ENCODE data around the gene CALU. TPM values are rescaled to one million over a fixed set of nuclear protein-coding genes. Genes with fewer than 3 reads are reported as not detected.

CALU gene
- total RNA-seq, 6 donors from 2014 or later, result 25.1 to 113 (median 76.6) TPM

DNA sequence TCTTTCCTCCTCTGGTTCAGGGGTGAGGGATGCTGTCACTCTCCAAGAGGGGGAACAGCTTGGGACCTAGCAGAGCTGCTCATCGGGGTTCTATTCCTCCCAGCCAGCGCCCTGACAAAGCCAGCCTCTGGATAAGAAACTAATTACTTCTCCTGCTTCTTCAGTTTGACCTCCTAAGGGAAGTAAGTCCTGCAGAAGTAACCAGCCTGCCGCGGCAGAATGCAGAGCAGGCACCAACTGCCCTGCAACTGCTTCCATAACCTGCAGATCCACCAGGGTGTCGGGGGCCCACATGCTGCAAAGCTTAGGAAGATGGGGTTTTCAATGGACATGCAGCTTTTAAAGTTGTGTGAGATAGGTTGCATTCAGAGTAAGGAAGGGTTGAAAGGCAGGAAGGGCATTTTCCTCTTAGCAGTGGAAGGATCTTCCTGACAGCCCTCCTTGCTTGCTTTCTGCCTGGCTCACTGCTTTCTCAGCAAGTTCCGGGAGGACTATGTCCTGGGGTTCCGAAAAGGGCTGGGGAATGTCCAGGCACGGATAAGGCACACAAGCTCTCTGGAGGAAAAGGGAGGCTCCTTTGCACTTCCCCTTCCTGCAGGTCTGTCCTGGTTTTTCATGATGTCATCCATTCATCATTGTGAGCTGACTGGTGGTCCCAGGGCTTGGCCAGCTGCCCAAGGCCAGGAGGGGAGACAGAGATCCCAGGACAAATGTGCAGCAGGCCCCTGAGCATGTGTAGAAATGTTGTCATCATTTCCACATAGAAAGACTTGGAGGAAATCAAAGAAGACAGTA, 24.3 kb upstream of the CALU start:
- 64 to 76% methylated on average over 6 to 8 of the region's 8 CpGs for WGBS, 2 donors
- Histone ChIP-seq H3K9me3 (no peaks in the 10 kb centered on the region), H3K27ac (no peak overlapping the region), H3K27me3 (no peaks in the 10 kb centered on the region), H3K4me3 (no peak overlapping the region), H3K36me3 (no peaks in the 10 kb centered on the region), H3K4me1 (peaks cover 0 to 13% (median 2%) of the 10 kb centered on the region in 4 donors)
- ATAC-seq (ENCODE audit: low FRiP score in 2 of 2) (no peak), DNase-seq (no peak)
- no peak for TF ChIP-seq POLR2A (IDR thresholded peaks at IDR 0.05)
- TF ChIP-seq EP300 (IDR thresholded peaks at IDR 0.05), result no peak
- TF ChIP-seq, protein P1, sequence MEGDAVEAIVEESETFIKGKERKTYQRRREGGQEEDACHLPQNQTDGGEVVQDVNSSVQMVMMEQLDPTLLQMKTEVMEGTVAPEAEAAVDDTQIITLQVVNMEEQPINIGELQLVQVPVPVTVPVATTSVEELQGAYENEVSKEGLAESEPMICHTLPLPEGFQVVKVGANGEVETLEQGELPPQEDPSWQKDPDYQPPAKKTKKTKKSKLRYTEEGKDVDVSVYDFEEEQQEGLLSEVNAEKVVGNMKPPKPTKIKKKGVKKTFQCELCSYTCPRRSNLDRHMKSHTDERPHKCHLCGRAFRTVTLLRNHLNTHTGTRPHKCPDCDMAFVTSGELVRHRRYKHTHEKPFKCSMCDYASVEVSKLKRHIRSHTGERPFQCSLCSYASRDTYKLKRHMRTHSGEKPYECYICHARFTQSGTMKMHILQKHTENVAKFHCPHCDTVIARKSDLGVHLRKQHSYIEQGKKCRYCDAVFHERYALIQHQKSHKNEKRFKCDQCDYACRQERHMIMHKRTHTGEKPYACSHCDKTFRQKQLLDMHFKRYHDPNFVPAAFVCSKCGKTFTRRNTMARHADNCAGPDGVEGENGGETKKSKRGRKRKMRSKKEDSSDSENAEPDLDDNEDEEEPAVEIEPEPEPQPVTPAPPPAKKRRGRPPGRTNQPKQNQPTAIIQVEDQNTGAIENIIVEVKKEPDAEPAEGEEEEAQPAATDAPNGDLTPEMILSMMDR (IDR thresholded peaks at IDR 0.05), result no peak
- no peak for TF ChIP-seq POLR2AphosphoS5 (IDR thresholded peaks at IDR 0.05)

DNA sequence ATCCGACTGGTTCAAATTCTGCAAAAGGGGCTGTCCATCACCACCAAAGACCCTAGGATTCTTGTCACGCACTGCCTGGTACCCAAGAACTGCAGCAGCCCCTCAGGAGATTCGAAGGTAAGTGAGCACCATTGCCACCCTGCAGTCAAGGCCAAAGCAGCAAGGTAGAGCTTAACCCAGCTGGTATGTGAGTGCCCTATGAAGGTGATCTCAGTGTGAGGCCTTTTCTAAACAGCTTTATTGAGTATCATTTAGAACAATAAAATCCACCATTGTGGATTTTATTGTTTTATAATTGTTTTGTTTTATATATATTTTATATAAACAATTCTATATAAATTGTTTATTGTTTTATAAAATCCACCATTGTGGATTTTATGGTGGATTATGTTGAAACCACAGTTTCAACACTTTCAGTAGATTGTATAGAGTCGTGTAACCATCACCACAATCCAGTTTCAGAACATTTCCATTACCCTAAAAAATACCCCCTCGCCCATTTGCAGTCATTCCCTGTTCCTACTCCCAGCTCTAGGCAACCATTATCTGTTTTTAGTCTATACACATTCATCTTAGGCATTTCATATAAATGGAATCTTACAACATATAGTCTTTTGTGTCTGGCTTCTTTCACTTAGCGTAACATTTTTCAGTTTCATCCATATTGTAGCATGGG, 20.1 kb upstream of the CALU start:
- H3K27ac ChIP-seq, result no peak overlapping the region
- H3K4me1 ChIP-seq, result peaks cover 0 to 4% (median 2%) of the 10 kb centered on the region in 4 donors
- no peak for DNase-seq
- no peak overlapping the region for H3K4me3 ChIP-seq
- TF ChIP-seq, protein P1 (IDR thresholded peaks at IDR 0.05), result no peak
- TF ChIP-seq POLR2AphosphoS5 (IDR thresholded peaks at IDR 0.05) (no peak), EP300 (IDR thresholded peaks at IDR 0.05) (no peak), POLR2A (IDR thresholded peaks at IDR 0.05) (no peak)
- H3K9me3 ChIP-seq, result no peaks in the 10 kb centered on the region
- H3K36me3 ChIP-seq, result no peaks in the 10 kb centered on the region
- 70 to 93% methylated on average over 6 of the region's 6 CpGs for WGBS, 2 donors
- no peaks in the 10 kb centered on the region for H3K27me3 ChIP-seq
- ATAC-seq (ENCODE audit: low FRiP score in 2 of 2), result no peak

DNA sequence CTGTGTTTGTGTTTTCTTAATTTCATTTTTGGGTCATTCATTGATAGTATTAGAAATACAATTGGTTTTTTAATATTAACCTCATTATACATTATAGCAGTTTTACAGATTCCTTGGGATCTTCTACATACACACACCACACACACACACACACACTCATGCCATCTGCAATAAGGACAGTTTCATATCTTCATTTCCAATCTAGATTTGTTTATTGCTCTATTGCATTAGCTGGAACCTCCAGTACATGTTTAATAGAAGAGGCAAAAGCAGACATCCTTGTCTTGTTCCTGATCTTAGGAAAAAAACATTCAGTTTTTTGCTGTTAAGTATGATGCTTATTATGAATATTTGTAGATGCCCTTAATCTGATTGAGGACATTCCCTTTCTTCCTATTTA, 17.8 kb upstream of the CALU start:
- H3K4me3 ChIP-seq, result no peak overlapping the region
- TF ChIP-seq POLR2A (IDR thresholded peaks at IDR 0.05), result no peak
- TF ChIP-seq POLR2AphosphoS5 (IDR thresholded peaks at IDR 0.05), result no peak
- TF ChIP-seq, protein P1 (IDR thresholded peaks at IDR 0.05), result no peak
- no peak for TF ChIP-seq EP300 (IDR thresholded peaks at IDR 0.05)
- H3K9me3 ChIP-seq, result no peaks in the 10 kb centered on the region
- H3K36me3 ChIP-seq, result no peaks in the 10 kb centered on the region
- no peaks in the 10 kb centered on the region for H3K4me1 ChIP-seq
- no peaks in the 10 kb centered on the region for H3K27me3 ChIP-seq
- ATAC-seq (ENCODE audit: low FRiP score in 2 of 2), result no peak
- H3K27ac ChIP-seq, result no peak overlapping the region
- DNase-seq, result no peak

DNA sequence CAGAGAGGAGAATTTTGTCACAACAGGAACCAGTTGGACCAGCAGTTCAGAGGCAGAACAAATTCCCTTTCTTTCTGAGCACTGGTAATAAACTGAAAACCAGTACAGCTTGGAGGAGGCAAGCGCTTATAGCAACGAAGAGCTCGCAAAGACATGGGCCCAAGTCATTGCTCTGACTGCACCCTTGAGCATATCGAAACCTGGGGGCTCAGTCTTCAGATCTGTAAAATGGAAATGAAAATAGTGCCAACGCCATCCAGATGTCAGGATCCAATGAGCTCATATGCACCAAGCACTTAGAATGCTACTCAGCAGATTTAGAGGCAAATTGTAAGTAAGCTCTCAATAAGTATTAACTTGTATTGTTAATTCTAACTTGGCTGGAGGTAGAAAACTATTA, 14.4 kb upstream of the CALU start:
- H3K4me1 ChIP-seq, result no peaks in the 10 kb centered on the region
- H3K36me3 ChIP-seq, result no peaks in the 10 kb centered on the region
- WGBS, 2 donors, result 89 to 92% methylated on average over 5 of the region's 5 CpGs
- H3K9me3 ChIP-seq, result no peaks in the 10 kb centered on the region
- H3K27ac ChIP-seq, result no peak overlapping the region
- TF ChIP-seq, protein P1 (IDR thresholded peaks at IDR 0.05), result no peak
- TF ChIP-seq POLR2AphosphoS5 (IDR thresholded peaks at IDR 0.05), result no peak
- no peak for TF ChIP-seq EP300 (IDR thresholded peaks at IDR 0.05)
- TF ChIP-seq POLR2A (IDR thresholded peaks at IDR 0.05), result no peak
- ATAC-seq (ENCODE audit: low FRiP score in 2 of 2) (no peak), DNase-seq (no peak)
- no peaks in the 10 kb centered on the region for H3K27me3 ChIP-seq
- no peak overlapping the region for H3K4me3 ChIP-seq
